Muscle of leg (tissue), 9 donors: ENCODE measurements around the gene CCL20. TPM values are rescaled to one million over a fixed set of nuclear protein-coding genes. Genes with fewer than 3 reads are reported as not detected.

Source experiments
- polyA plus RNA-seq, 8 donors: library from polyadenylated mRNA; unstranded; fragments of 120-200 nt; gene quantifications; one replicate each; pipeline versions ENCODE4 v1.2.1 to v1.2.3, GENCODE V29; 2013; ENCODE audit warnings: inconsistent platforms in 1 of 8, low replicate concordance in 1 of 8; ENCODE audit not compliant: insufficient read length in 8 of 8, insufficient read depth in 1 of 8
- total RNA-seq: library from RNA; stranded (reverse); fragments of 120-200 nt; gene quantifications from one replicate; pipeline ENCODE4 v1.2.4, GENCODE V29; 2013

The CCL20 gene
- total and polyA plus RNA-seq, 9 donors: 0.27 to 6.3 (median 2.3) TPM

Other genes with a start within 250 kb of the CCL20 start
- not detected for gene SCYGR2, start 214.9 kb upstream of the CCL20 start, total RNA-seq
- gene SCYGR2, start 214.9 kb upstream of the CCL20 start, polyA plus RNA-seq: not detected
- not detected for gene SCYGR3, start 199.0 kb upstream of the CCL20 start, total RNA-seq
- gene SCYGR3, start 199.0 kb upstream of the CCL20 start, polyA plus RNA-seq: not detected
- not detected for gene SCYGR4, start 196.3 kb upstream of the CCL20 start, total RNA-seq
- gene SCYGR4, start 196.3 kb upstream of the CCL20 start, polyA plus RNA-seq: not detected
- not detected for gene SCYGR5, start 147.0 kb upstream of the CCL20 start, total RNA-seq
- not detected for gene SCYGR5, start 147.0 kb upstream of the CCL20 start, polyA plus RNA-seq
- gene SLC19A3, start 95.8 kb upstream of the CCL20 start, total RNA-seq: 1.2 TPM
- gene SLC19A3, start 95.8 kb upstream of the CCL20 start, polyA plus RNA-seq: 1 to 10 TPM in 4 of 8 donors, under 1 TPM in 4; 0.64 to 5.1 (median 0.94) TPM
- not detected for gene SCYGR6, start 89.1 kb upstream of the CCL20 start, total RNA-seq
- not detected for gene SCYGR6, start 89.1 kb upstream of the CCL20 start, polyA plus RNA-seq
- not detected for gene SCYGR7, start 85.5 kb upstream of the CCL20 start, total RNA-seq
- not detected for gene SCYGR7, start 85.5 kb upstream of the CCL20 start, polyA plus RNA-seq
- gene SCYGR8, start 67.9 kb upstream of the CCL20 start, total RNA-seq: not detected
- not detected for gene SCYGR8, start 67.9 kb upstream of the CCL20 start, polyA plus RNA-seq
- not detected for gene DAW1, start 57.8 kb downstream of the CCL20 start, total RNA-seq
- under 1 TPM in 4 of 8 donors, not detected in 4; 0.05 to 0.36 (median 0.09) TPM for gene DAW1, start 57.8 kb downstream of the CCL20 start, polyA plus RNA-seq